Gastroesophageal sphincter (tissue), 3 donors: Measurements from ENCODE around the gene TNFSF10.

Experiments used
- CTCF ChIP-seq, 4 experiments: fragments of 200-600 bp in 2 of 4; fragments of 450-650 bp in 2 of 4; sonication (generic) in 1 of 4; IDR thresholded peaks; one replicate each; pipeline ENCODE4 v1.5.1; 2017 to 2019; ENCODE audit warnings: antibody characterized with exemption in 4 of 4, mild to moderate bottlenecking in 2 of 4, moderate library complexity in 2 of 4
- POLR2A ChIP-seq, 2 donors: fragments of 450-650 bp; IDR thresholded peaks; one replicate each; pipeline ENCODE4 v1.6.1; 2017; ENCODE audit warnings: antibody characterized with exemption in 2 of 2, mild to moderate bottlenecking in 2 of 2, moderate library complexity in 1 of 2
- POLR2AphosphoS5 ChIP-seq: sonication (generic); formaldehyde crosslinking; IDR thresholded peaks from one replicate; pipeline ENCODE4 v1.6.1; 2017; ENCODE audit warnings: antibody characterized with exemption

- TF ChIP-seq CTCF (IDR thresholded peaks at IDR 0.05), result no peak
- TF ChIP-seq POLR2AphosphoS5, result no peak
- no peak for TF ChIP-seq POLR2A (IDR thresholded peaks at IDR 0.05)
These were observed 55.9 kb downstream of the TNFSF10 start for GRCh38 chr3:172467170-172467824.
